ENCODE measurements around the gene TNNI2.
A peak's percentile ranks its signal among the peaks of the same experiment; 100 is the strongest.

- no peak for TF ChIP-seq POLR2A (IDR thresholded peaks at IDR 0.05)
- TF ChIP-seq POLR2AphosphoS5 (IDR thresholded peaks at IDR 0.05): peak in 2 of 3 donors; percentile 39 to 48
- TF ChIP-seq CTCF (IDR thresholded peaks at IDR 0.05 in 8 of 11, conservative IDR thresholded peaks at IDR 0.05 in 3 of 11): no peak
Measured at GRCh38 chr11:1857064-1857463, 18.3 kb downstream of the TNNI2 start.

Measured in spleen (tissue), 7 donors.